Measurements from ENCODE around the gene PIGU.
A peak's percentile ranks its signal among the peaks of the same experiment; 100 is the strongest.

PIGU gene

DNA sequence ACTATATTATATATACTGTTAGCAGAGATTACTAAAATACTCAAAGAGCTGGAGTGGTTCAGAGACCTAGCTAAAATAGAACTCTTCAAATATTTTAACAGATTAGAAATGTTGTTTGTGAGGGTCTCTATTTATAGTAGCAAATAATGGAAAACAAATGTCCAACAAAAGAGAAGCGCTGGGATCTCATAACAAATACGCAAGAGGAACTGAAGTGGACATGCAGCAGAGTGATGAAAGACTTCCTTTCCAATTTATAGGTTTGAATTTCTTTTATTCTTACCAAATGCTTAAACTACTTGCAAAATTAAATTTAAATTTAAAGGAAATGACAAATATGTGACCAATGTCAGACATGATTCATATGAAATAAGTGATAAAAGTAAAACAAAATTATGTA lies 49.9 kb downstream of the PIGU start:
- peaks cover 0 to 4% of the 10 kb centered on the region in 2 experiments; a peak in 1 of 3 replicates for H3K36me3 ChIP-seq (ENCODE audit: control insufficient read depth in 2 of 2, insufficient read depth in 1 of 2, low read length in 2 of 2)
- no peak overlapping the region for H3K4me3 ChIP-seq (ENCODE audit: low read depth, low read length)
- H3K4me1 ChIP-seq (ENCODE audit: control insufficient read depth, insufficient read depth, low read length) = peaks cover 13% of the 10 kb centered on the region
- ChIA-PET POLR2A (no interaction called here), CTCF (interaction anchor here (0.7 to 1.2 kb wide), 2 partner anchors 37 to 64 kb away, joined by 3 read pairs; no protein-coding TSS in a partner anchor)
- no peaks in the 10 kb centered on the region for H3K9me3 ChIP-seq (ENCODE audit: control insufficient read depth, insufficient read depth, low read depth, low read length)
- H3K27ac ChIP-seq (ENCODE audit: extremely low read depth, low read depth, low read length) = no peak overlapping the region
- TF ChIP-seq ZNF623 (tag by site-specific recombination; IDR thresholded peaks at IDR 0.05) (no peak), ZBTB8A (tag by site-specific recombination; IDR thresholded peaks at IDR 0.05) (no peak), HOXD13 (CRISPR knock-in tag; IDR thresholded peaks at IDR 0.05; ENCODE audit: borderline replicate concordance) (no peak), ZNF785 (tag by site-specific recombination; IDR thresholded peaks at IDR 0.05) (no peak), ZFP69B (tag by site-specific recombination; IDR thresholded peaks at IDR 0.05) (no peak), ZNF114 (tag by site-specific recombination; IDR thresholded peaks at IDR 0.05) (no peak), ZNF501 (tag by site-specific recombination; IDR thresholded peaks at IDR 0.05) (no peak), ZNF777 (tag by site-specific recombination; IDR thresholded peaks at IDR 0.05; ENCODE audit: borderline replicate concordance) (no peak), ZNF701 (tag by site-specific recombination; IDR thresholded peaks at IDR 0.05) (no peak), ZNF354C (tag by site-specific recombination; IDR thresholded peaks at IDR 0.05; ENCODE audit: borderline replicate concordance, low read depth) (no peak), OSR2 (tag by site-specific recombination; IDR thresholded peaks at IDR 0.05) (no peak), ZNF529 (tag by site-specific recombination; IDR thresholded peaks at IDR 0.05; ENCODE audit: insufficient replicate concordance) (no peak)
- TF ChIP-seq, protein P1, sequence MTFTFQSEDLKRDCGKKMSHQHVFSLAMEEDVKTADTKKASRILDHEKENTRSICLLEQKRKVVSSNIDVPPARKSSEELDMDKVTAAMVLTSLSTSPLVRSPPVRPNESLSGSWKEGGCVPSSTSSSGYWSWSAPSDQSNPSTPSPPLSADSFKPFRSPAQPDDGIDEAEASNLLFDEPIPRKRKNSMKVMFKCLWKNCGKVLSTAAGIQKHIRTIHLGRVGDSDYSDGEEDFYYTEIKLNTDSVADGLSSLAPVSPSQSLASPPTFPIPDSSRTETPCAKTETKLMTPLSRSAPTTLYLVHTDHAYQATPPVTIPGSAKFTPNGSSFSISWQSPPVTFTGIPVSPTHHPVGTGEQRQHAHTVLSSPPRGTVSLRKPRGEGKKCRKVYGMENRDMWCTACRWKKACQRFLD (tag by site-specific recombination; IDR thresholded peaks at IDR 0.05) = no peak
- TF ChIP-seq, protein P2, sequence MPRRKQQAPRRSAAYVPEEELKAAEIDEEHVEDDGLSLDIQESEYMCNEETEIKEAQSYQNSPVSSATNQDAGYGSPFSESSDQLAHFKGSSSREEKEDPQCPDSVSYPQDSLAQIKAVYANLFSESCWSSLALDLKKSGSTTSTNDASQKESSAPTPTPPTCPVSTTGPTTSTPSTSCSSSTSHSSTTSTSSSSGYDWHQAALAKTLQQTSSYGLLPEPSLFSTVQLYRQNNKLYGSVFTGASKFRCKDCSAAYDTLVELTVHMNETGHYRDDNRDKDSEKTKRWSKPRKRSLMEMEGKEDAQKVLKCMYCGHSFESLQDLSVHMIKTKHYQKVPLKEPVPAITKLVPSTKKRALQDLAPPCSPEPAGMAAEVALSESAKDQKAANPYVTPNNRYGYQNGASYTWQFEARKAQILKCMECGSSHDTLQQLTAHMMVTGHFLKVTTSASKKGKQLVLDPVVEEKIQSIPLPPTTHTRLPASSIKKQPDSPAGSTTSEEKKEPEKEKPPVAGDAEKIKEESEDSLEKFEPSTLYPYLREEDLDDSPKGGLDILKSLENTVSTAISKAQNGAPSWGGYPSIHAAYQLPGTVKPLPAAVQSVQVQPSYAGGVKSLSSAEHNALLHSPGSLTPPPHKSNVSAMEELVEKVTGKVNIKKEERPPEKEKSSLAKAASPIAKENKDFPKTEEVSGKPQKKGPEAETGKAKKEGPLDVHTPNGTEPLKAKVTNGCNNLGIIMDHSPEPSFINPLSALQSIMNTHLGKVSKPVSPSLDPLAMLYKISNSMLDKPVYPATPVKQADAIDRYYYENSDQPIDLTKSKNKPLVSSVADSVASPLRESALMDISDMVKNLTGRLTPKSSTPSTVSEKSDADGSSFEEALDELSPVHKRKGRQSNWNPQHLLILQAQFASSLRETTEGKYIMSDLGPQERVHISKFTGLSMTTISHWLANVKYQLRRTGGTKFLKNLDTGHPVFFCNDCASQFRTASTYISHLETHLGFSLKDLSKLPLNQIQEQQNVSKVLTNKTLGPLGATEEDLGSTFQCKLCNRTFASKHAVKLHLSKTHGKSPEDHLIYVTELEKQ (tag by site-specific recombination; IDR thresholded peaks at IDR 0.05; ENCODE audit: borderline replicate concordance) = no peak

DNA sequence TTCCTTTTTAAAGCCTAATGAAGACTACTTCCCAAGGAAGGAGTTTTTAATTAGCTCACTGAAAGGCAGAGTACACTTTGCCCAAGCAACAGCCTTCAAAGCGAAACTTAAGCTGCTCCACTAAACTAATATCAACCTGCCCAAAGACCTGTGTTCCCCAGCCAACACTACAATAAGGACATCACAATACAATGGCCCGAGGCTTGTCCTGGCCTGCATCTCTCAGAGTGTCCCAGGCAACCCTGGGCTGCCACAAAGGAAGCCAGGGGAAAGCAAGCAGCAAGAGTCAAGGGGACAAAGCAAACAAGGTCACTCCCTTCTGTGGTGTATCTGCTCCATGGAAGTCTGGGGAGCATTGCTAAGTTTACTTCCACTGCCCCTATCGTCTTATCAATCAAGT lies 52.3 kb downstream of the PIGU start:
- 0 out of 2 replicates have a peak, but pooled peaks have one; percentile 26 for TF ChIP-seq WT1 (tag by site-specific recombination; IDR thresholded peaks at IDR 0.05)
- TF ChIP-seq, protein P1 (tag by site-specific recombination; IDR thresholded peaks at IDR 0.05) = no peak
- Histone ChIP-seq H3K9me3 (ENCODE audit: control insufficient read depth, insufficient read depth, low read depth, low read length) (no peaks in the 10 kb centered on the region), H3K27ac (ENCODE audit: extremely low read depth, low read depth, low read length) (no peak overlapping the region), H3K36me3 (ENCODE audit: control insufficient read depth in 2 of 2, insufficient read depth in 1 of 2, low read length in 2 of 2) (no peaks in the 10 kb centered on the region; a peak in 1 of 3 replicates), H3K4me1 (ENCODE audit: control insufficient read depth, insufficient read depth, low read length) (peaks cover 13% of the 10 kb centered on the region), H3K4me3 (ENCODE audit: low read depth, low read length) (no peak overlapping the region)
- ChIA-PET CTCF (no interaction called here), POLR2A (no interaction called here)

DNA sequence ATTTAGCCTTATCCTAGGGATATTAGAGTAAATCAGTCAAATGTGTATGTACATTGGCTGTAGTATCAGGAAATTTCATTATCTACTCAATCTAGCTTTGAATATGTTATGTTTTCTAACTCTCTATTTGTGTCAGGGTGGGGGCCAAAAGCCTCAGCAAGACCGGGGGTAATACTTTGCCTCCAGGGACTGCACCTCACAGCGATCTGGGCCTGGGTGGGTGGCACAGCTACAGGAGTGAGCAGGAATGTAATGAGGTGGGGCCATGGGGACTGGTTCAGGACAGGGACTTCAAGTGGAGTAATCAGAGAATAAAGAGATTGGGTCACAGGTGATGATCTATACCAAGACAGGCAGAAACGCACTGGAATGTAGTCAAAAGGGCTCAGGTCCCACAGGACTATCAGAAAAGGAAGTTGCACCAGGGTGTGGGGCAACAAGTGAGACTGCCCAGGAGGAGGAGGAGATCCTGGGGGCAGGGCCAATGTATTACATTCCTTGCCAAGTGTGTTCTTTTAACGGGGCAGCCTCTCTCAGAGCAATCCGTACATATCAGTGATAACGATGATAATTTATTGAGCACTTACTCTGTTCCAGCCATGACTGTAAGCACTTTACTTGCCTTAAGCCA lies 54.0 kb downstream of the PIGU start:
- H3K4me1 ChIP-seq (ENCODE audit: control insufficient read depth, insufficient read depth, low read length) = peaks cover 8% of the 10 kb centered on the region
- no peak overlapping the region for H3K27ac ChIP-seq (ENCODE audit: extremely low read depth, low read depth, low read length)
- ChIA-PET POLR2A (no interaction called here), CTCF (interaction anchor here (0.7 kb wide), 1 partner anchor 434 kb away, joined by 6 read pairs; no protein-coding TSS in a partner anchor)
- no peaks in the 10 kb centered on the region for H3K9me3 ChIP-seq (ENCODE audit: control insufficient read depth, insufficient read depth, low read depth, low read length)
- no peaks in the 10 kb centered on the region for H3K36me3 ChIP-seq (ENCODE audit: control insufficient read depth in 2 of 2, insufficient read depth in 1 of 2, low read length in 2 of 2)
- peak; percentile 59; the same call in 1 of the 2 replicates for TF ChIP-seq ZNF664 (tag by site-specific recombination; IDR thresholded peaks at IDR 0.05)
- TF ChIP-seq ZNF23 (tag by site-specific recombination; IDR thresholded peaks at IDR 0.05; ENCODE audit: borderline replicate concordance) = no peak
- H3K4me3 ChIP-seq (ENCODE audit: low read depth, low read length) = no peak overlapping the region

Measured in HEK293 (cell line).